ENCODE measurements around the gene DOCK2. TPM values are rescaled to one million over a fixed set of nuclear protein-coding genes. Genes with fewer than 3 reads are reported as not detected.

Gene DOCK2
- total and polyA plus RNA-seq, 7 donors = 2.3 to 21.1 (median 12.5) TPM

DNA sequence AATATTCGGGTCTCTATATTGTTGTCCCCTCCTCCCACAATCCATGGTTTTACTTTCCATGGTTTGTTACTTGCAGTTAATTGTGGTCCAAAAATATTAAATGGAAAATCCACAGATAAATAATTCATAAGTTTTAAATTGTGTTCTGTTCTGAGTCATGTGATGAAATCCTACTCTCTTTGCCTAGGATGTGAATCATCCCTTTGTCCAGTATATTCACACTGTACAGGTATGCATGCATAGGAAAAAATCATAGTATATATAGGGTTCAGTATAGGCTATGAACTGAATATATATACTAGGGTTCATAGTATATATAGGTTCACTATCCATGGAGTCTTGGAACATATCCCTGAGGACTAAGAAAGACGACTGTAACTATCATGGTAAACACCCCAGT is 323.6 kb downstream of the DOCK2 start:
- TF ChIP-seq POLR2AphosphoS5 (IDR thresholded peaks at IDR 0.05) (no peak), EP300 (IDR thresholded peaks at IDR 0.05) (no peak), POLR2A (IDR thresholded peaks at IDR 0.05) (no peak)
- TF ChIP-seq, protein P1, sequence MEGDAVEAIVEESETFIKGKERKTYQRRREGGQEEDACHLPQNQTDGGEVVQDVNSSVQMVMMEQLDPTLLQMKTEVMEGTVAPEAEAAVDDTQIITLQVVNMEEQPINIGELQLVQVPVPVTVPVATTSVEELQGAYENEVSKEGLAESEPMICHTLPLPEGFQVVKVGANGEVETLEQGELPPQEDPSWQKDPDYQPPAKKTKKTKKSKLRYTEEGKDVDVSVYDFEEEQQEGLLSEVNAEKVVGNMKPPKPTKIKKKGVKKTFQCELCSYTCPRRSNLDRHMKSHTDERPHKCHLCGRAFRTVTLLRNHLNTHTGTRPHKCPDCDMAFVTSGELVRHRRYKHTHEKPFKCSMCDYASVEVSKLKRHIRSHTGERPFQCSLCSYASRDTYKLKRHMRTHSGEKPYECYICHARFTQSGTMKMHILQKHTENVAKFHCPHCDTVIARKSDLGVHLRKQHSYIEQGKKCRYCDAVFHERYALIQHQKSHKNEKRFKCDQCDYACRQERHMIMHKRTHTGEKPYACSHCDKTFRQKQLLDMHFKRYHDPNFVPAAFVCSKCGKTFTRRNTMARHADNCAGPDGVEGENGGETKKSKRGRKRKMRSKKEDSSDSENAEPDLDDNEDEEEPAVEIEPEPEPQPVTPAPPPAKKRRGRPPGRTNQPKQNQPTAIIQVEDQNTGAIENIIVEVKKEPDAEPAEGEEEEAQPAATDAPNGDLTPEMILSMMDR (IDR thresholded peaks at IDR 0.05) = no peak
- Histone ChIP-seq H3K9me3 (no peaks in the 10 kb centered on the region), H3K36me3 (no peaks in the 10 kb centered on the region), H3K4me1 (no peaks in the 10 kb centered on the region), H3K27ac (no peak overlapping the region), H3K27me3 (no peaks in the 10 kb centered on the region), H3K4me3 (no peak overlapping the region)
- intact Hi-C loops (cut with DNase I) = no loop called here
- DNase-seq = no peak
- 79 to 93% methylated on average over 2 of the region's 2 CpGs for WGBS, 2 donors

DNA sequence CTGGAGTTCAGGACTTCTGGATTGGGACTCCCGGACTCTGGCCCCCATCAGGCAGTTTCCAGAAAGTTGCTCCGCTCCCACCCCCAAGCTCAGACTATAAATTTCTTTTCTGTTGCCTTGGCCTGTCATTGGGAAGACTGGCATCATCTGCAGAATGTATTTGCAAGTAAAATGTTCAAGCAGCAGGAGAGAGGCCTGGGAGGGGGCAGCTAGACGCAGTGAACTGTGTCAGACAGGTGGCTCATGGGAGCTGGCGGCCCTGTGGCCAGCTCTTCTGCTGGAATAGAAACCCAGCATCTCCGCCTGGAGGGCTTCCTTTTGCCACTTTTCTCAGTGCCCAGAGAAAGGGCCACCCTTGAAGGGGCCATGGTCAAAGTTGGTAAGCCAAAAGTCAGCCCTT is 327.2 kb downstream of the DOCK2 start:
- Histone ChIP-seq H3K27ac (no peak overlapping the region), H3K36me3 (no peaks in the 10 kb centered on the region), H3K4me1 (no peaks in the 10 kb centered on the region), H3K9me3 (no peaks in the 10 kb centered on the region), H3K4me3 (no peak overlapping the region), H3K27me3 (no peaks in the 10 kb centered on the region)
- DNase-seq = no peak
- intact Hi-C loops (cut with DNase I) = no loop called here
- WGBS, 2 donors = 66 to 79% methylated on average over 5 of the region's 5 CpGs
- no peak for TF ChIP-seq POLR2A (IDR thresholded peaks at IDR 0.05)
- TF ChIP-seq EP300 (IDR thresholded peaks at IDR 0.05) = no peak
- TF ChIP-seq, protein P1 (IDR thresholded peaks at IDR 0.05) = no peak
- no peak for TF ChIP-seq POLR2AphosphoS5 (IDR thresholded peaks at IDR 0.05)

DNA sequence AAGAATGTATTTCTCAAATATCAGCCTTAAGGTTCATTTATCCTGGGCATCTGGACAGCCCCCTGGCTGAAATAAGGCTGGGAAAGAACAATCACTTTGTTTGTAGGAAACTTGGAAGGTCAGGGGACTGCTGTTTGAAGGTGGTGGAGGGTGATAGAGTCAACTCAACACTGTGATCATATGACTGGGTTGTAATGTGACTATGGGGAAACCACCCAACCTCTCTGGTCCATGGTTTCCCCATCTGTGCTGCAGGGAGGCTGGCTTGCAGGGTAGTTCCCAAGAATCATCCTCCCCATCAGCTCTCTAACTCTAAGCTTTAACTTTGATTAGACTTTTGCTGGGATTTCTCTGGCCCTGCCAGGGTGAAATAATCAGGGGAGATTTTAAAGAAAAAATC is 333.3 kb downstream of the DOCK2 start:
- Histone ChIP-seq H3K4me3 (no peak overlapping the region), H3K4me1 (no peaks in the 10 kb centered on the region), H3K27me3 (peaks cover 0 to 6% (median 0%) of the 10 kb centered on the region in 3 donors), H3K36me3 (no peaks in the 10 kb centered on the region), H3K27ac (no peak overlapping the region), H3K9me3 (no peaks in the 10 kb centered on the region)
- intact Hi-C loops (cut with DNase I) = no loop called here
- TF ChIP-seq, protein P1 (IDR thresholded peaks at IDR 0.05) = no peak
- TF ChIP-seq EP300 (IDR thresholded peaks at IDR 0.05) (no peak), POLR2A (IDR thresholded peaks at IDR 0.05) (no peak), POLR2AphosphoS5 (IDR thresholded peaks at IDR 0.05) (no peak)
- DNase-seq = no peak

GRCh38 chr5:169970911-169971765 is 334.1 kb downstream of the DOCK2 start:
- Histone ChIP-seq H3K36me3 (no peaks in the 10 kb centered on the region), H3K27me3 (peaks cover 0 to 6% (median 0%) of the 10 kb centered on the region in 3 donors), H3K4me1 (no peaks in the 10 kb centered on the region), H3K27ac (no peak overlapping the region), H3K9me3 (no peaks in the 10 kb centered on the region), H3K4me3 (no peak overlapping the region)
- 62 to 72% methylated on average over 8 of the region's 8 CpGs for WGBS, 2 donors
- intact Hi-C loops (cut with DNase I) = no loop called here
- TF ChIP-seq POLR2AphosphoS5 (IDR thresholded peaks at IDR 0.05) (no peak), EP300 (IDR thresholded peaks at IDR 0.05) (no peak), POLR2A (IDR thresholded peaks at IDR 0.05) (no peak)
- TF ChIP-seq, protein P1 (IDR thresholded peaks at IDR 0.05) = no peak
- DNase-seq = no peak
